SK-N-SH treated with all-trans-retinoic acid at 6 μM for 48 hours (cell line): ENCODE data around the gene GPR42.

ENCODE experiments used
- ATAC-seq: fragments of 200-7000 bp; cut with Tn5 transposase; 3 replicates; pipeline ENCODE4 v1.9.1; 2020; ENCODE audit warnings: mild to moderate bottlenecking, moderate library complexity
- ARNTL ChIP-seq: fragments of 450-650 bp; formaldehyde crosslinking; IDR thresholded peaks from 2 replicates; pipeline ENCODE4 v1.5.0; 2020; ENCODE audit warnings: low read depth, mild to moderate bottlenecking, moderate library complexity, borderline replicate concordance
- BACH2 ChIP-seq: fragments of 250-450 bp; sonication (Bioruptor Pico); IDR thresholded peaks from 2 replicates; pipeline ENCODE4 v1.9.0; 2021; ENCODE audit warnings: mild to moderate bottlenecking, borderline replicate concordance
- CSDC2 ChIP-seq: fragments of 250-450 bp; sonication (Bioruptor Pico); IDR thresholded peaks from 2 replicates; pipeline ENCODE4 v1.5.0; 2020; ENCODE audit warnings: mild to moderate bottlenecking, moderate library complexity
- CSRNP3 ChIP-seq: fragments of 250-450 bp; sonication (Bioruptor Pico); IDR thresholded peaks from 2 replicates; pipeline ENCODE4 v1.5.1; 2021; ENCODE audit warnings: mild to moderate bottlenecking, moderate library complexity
- ESRRG ChIP-seq: fragments of 250-450 bp; sonication (Bioruptor Pico); IDR thresholded peaks from 2 replicates; pipeline ENCODE4 v1.6.1; 2021; ENCODE audit warnings: mild to moderate bottlenecking
- GLIS3 ChIP-seq: fragments of 250-450 bp; sonication (Bioruptor Pico); IDR thresholded peaks from 2 replicates; pipeline ENCODE4 v1.5.0; 2020; ENCODE audit warnings: mild to moderate bottlenecking, moderate library complexity
- ISL1 ChIP-seq: fragments of 250-450 bp; sonication (Bioruptor Pico); IDR thresholded peaks from 2 replicates; pipeline ENCODE4 v2.1.2; 2022; ENCODE audit warnings: mild to moderate bottlenecking, moderate library complexity
- POU6F1 ChIP-seq: fragments of 250-450 bp; sonication (Bioruptor Pico); IDR thresholded peaks from 2 replicates; pipeline ENCODE4 v1.8.0; 2021; ENCODE audit warnings: low read depth, mild to moderate bottlenecking, moderate library complexity, borderline replicate concordance
- PPARA ChIP-seq: fragments of 250-450 bp; sonication (Bioruptor Pico); IDR thresholded peaks from 2 replicates; pipeline ENCODE4 v1.5.0; 2020; ENCODE audit warnings: mild to moderate bottlenecking, borderline replicate concordance
- RARB ChIP-seq: fragments of 250-450 bp; sonication (Bioruptor Pico); IDR thresholded peaks from 2 replicates; pipeline ENCODE4 v1.8.0; 2021; ENCODE audit warnings: mild to moderate bottlenecking, moderate library complexity
- SNAI2 ChIP-seq: fragments of 250-450 bp; sonication (Bioruptor Pico); IDR thresholded peaks from 2 replicates; pipeline ENCODE4 v1.5.0; 2020; ENCODE audit warnings: mild to moderate bottlenecking, moderate library complexity
- TCF4 ChIP-seq: fragments of 250-450 bp; sonication (Bioruptor Pico); IDR thresholded peaks from 2 replicates; pipeline ENCODE4 v1.8.0; 2021; ENCODE audit warnings: mild to moderate bottlenecking, moderate library complexity, borderline replicate concordance
- TOX ChIP-seq: fragments of 250-450 bp; sonication (Bioruptor Pico); IDR thresholded peaks from 2 replicates; pipeline ENCODE4 v1.8.0; 2021; ENCODE audit warnings: mild to moderate bottlenecking, moderate library complexity, borderline replicate concordance
- ZC3H10 ChIP-seq: fragments of 250-450 bp; sonication (Bioruptor Pico); IDR thresholded peaks from 2 replicates; pipeline ENCODE4 v1.5.1; 2021; ENCODE audit warnings: mild to moderate bottlenecking, moderate library complexity
- ZFP3 ChIP-seq: fragments of 250-450 bp; sonication (Bioruptor Pico); IDR thresholded peaks from 2 replicates; pipeline ENCODE4 v1.5.0; 2020; ENCODE audit warnings: mild to moderate bottlenecking, moderate library complexity
- ZFP30 ChIP-seq: fragments of 450-650 bp; formaldehyde crosslinking; IDR thresholded peaks from 2 replicates; pipeline ENCODE4 v1.5.0; 2022; ENCODE audit warnings: mild to moderate bottlenecking, moderate library complexity
- ZNF565 ChIP-seq: fragments of 450-650 bp; formaldehyde crosslinking; conservative IDR thresholded peaks from 2 replicates; pipeline ENCODE4 v1.5.0; 2020; ENCODE audit warnings: low read depth, mild to moderate bottlenecking, moderate library complexity
- ZNF70 ChIP-seq: fragments of 450-650 bp; formaldehyde crosslinking; IDR thresholded peaks from 2 replicates; pipeline ENCODE4 v1.5.0; 2020; ENCODE audit warnings: mild to moderate bottlenecking, moderate library complexity
- ZNF8 ChIP-seq: fragments of 450-650 bp; formaldehyde crosslinking; IDR thresholded peaks from 2 replicates; pipeline ENCODE4 v1.5.0; 2020; ENCODE audit warnings: mild to moderate bottlenecking, moderate library complexity
- TF ChIP-seq, protein P1 (sequence below): fragments of 250-450 bp; sonication (Bioruptor Pico); IDR thresholded peaks from 2 replicates; pipeline ENCODE4 v1.8.0; 2020; ENCODE audit warnings: mild to moderate bottlenecking, moderate library complexity, borderline replicate concordance
- TF ChIP-seq, protein P2 (sequence below): fragments of 250-450 bp; sonication (Bioruptor Pico); IDR thresholded peaks from 2 replicates; pipeline ENCODE4 v1.5.1; 2020; ENCODE audit warnings: low read depth, mild to moderate bottlenecking, moderate library complexity
- TF ChIP-seq, protein P3 (sequence below): fragments of 250-450 bp; sonication (Bioruptor Pico); IDR thresholded peaks from 2 replicates; pipeline ENCODE4 v1.5.0; 2020; ENCODE audit warnings: mild to moderate bottlenecking, moderate library complexity

Gene GPR42

GRCh38 chr19:35344511-35345031 lies 26.3 kb upstream of the GPR42 start:
- no peak for ATAC-seq
- TF ChIP-seq ZNF70 (CRISPR knock-in tag): no peak
- no peak for TF ChIP-seq RARB
- TF ChIP-seq CSRNP3 (CRISPR knock-in tag): no peak
- no peak for TF ChIP-seq ZNF8 (CRISPR knock-in tag)
- no peak for TF ChIP-seq ZFP3 (CRISPR knock-in tag)
- TF ChIP-seq, protein P1, sequence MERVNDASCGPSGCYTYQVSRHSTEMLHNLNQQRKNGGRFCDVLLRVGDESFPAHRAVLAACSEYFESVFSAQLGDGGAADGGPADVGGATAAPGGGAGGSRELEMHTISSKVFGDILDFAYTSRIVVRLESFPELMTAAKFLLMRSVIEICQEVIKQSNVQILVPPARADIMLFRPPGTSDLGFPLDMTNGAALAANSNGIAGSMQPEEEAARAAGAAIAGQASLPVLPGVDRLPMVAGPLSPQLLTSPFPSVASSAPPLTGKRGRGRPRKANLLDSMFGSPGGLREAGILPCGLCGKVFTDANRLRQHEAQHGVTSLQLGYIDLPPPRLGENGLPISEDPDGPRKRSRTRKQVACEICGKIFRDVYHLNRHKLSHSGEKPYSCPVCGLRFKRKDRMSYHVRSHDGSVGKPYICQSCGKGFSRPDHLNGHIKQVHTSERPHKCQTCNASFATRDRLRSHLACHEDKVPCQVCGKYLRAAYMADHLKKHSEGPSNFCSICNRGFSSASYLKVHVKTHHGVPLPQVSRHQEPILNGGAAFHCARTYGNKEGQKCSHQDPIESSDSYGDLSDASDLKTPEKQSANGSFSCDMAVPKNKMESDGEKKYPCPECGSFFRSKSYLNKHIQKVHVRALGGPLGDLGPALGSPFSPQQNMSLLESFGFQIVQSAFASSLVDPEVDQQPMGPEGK (CRISPR knock-in tag): no peak
- no peak for TF ChIP-seq ARNTL
- TF ChIP-seq, protein P2, sequence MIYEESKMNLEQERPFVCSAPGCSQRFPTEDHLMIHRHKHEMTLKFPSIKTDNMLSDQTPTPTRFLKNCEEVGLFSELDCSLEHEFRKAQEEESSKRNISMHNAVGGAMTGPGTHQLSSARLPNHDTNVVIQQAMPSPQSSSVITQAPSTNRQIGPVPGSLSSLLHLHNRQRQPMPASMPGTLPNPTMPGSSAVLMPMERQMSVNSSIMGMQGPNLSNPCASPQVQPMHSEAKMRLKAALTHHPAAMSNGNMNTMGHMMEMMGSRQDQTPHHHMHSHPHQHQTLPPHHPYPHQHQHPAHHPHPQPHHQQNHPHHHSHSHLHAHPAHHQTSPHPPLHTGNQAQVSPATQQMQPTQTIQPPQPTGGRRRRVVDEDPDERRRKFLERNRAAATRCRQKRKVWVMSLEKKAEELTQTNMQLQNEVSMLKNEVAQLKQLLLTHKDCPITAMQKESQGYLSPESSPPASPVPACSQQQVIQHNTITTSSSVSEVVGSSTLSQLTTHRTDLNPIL (CRISPR knock-in tag): no peak

DNA sequence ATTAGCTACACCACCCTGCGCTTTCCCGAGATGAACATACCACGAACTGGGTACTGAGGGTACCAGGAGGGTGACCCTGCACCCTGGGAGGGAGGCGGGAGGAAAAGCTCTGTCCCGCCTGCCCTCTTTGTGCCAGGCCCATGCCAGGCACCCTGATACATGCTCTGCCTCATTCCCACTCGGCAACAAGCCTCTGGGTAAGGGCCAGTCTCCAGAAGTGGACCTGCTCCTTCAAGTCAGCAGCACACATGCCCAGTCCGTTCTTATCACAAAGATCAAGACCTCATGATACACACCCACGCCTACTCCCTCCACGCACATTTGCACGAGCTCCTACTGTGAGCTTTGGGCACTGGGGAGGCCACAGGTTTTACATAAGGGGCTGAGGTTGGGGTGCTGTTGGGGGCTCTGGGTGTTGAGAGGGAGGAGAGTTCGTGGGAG lies 25.2 kb upstream of the GPR42 start:
- no peak for ATAC-seq
- TF ChIP-seq SNAI2: no peak
- no peak for TF ChIP-seq TOX (CRISPR knock-in tag)
- no peak for TF ChIP-seq ZNF565
- TF ChIP-seq, protein P3, sequence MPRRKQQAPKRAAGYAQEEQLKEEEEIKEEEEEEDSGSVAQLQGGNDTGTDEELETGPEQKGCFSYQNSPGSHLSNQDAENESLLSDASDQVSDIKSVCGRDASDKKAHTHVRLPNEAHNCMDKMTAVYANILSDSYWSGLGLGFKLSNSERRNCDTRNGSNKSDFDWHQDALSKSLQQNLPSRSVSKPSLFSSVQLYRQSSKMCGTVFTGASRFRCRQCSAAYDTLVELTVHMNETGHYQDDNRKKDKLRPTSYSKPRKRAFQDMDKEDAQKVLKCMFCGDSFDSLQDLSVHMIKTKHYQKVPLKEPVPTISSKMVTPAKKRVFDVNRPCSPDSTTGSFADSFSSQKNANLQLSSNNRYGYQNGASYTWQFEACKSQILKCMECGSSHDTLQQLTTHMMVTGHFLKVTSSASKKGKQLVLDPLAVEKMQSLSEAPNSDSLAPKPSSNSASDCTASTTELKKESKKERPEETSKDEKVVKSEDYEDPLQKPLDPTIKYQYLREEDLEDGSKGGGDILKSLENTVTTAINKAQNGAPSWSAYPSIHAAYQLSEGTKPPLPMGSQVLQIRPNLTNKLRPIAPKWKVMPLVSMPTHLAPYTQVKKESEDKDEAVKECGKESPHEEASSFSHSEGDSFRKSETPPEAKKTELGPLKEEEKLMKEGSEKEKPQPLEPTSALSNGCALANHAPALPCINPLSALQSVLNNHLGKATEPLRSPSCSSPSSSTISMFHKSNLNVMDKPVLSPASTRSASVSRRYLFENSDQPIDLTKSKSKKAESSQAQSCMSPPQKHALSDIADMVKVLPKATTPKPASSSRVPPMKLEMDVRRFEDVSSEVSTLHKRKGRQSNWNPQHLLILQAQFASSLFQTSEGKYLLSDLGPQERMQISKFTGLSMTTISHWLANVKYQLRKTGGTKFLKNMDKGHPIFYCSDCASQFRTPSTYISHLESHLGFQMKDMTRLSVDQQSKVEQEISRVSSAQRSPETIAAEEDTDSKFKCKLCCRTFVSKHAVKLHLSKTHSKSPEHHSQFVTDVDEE (CRISPR knock-in tag): no peak
- no peak for TF ChIP-seq POU6F1 (CRISPR knock-in tag)
- no peak for TF ChIP-seq ARNTL
- TF ChIP-seq PPARA (CRISPR knock-in tag): no peak
- no peak for TF ChIP-seq RARB
- no peak for TF ChIP-seq CSDC2 (CRISPR knock-in tag)
- no peak for TF ChIP-seq GLIS3 (CRISPR knock-in tag)
- no peak for TF ChIP-seq ZFP30 (CRISPR knock-in tag)
- TF ChIP-seq ZNF8 (CRISPR knock-in tag): no peak
- no peak for TF ChIP-seq ISL1

GRCh38 chr19:35346193-35347052 lies 24.4 kb upstream of the GPR42 start:
- TF ChIP-seq ZC3H10: no peak
- TF ChIP-seq TOX (CRISPR knock-in tag): no peak
- TF ChIP-seq, protein P3 (CRISPR knock-in tag): no peak
- TF ChIP-seq TCF4: no peak
- no peak for TF ChIP-seq ZFP30 (CRISPR knock-in tag)
- TF ChIP-seq PPARA (CRISPR knock-in tag): no peak
- no peak for TF ChIP-seq ESRRG
- TF ChIP-seq ARNTL: no peak
- no peak for TF ChIP-seq BACH2
- no peak for TF ChIP-seq ISL1
- TF ChIP-seq CSDC2 (CRISPR knock-in tag): no peak
- ATAC-seq: no peak
